HAP-1 (cell line): ENCODE measurements around the gene FAM234B.
"Not testable (repeated sequence)": the region's sequence is repeated elsewhere in the genome, so short reads cannot be mapped to it uniquely, and the experiment has no call there.

Source experiments
- DNase-seq, 2 experiments: peaks; one replicate each; pipeline ENCODE4 v3.0.0-alpha.2; 2016 to 2020; ENCODE audit warnings: low spot score in 2 of 2
- H3K27me3 ChIP-seq: fragments of 250-450 bp; sonication (Bioruptor Pico); 2 replicates; pipeline ENCODE4 v1.5.1; 2020; ENCODE audit warnings: low read depth, mild to moderate bottlenecking, moderate library complexity
- H3K36me3 ChIP-seq: fragments of 250-450 bp; sonication (Bioruptor Pico); replicated peaks from 2 replicates; pipeline ENCODE4 v1.5.1; 2020; ENCODE audit warnings: mild to moderate bottlenecking
- H3K4me1 ChIP-seq: fragments of 250-450 bp; sonication (Bioruptor Pico); 2 replicates; pipeline ENCODE4 v1.5.1; 2020; ENCODE audit warnings: mild to moderate bottlenecking
- H3K4me3 ChIP-seq: fragments of 250-450 bp; sonication (Bioruptor Pico); 2 replicates; pipeline ENCODE4 v1.5.1; 2020; ENCODE audit warnings: mild to moderate bottlenecking, moderate library complexity
- H3K9me3 ChIP-seq: fragments of 250-450 bp; sonication (Bioruptor Pico); 2 replicates; pipeline ENCODE4 v1.5.1; 2020; ENCODE audit warnings: mild to moderate bottlenecking, moderate library complexity
- in situ Hi-C: fragments of 300-500 bp; cut with MboI; formaldehyde crosslinking; loops from 3 replicates; pipeline ENCODE4 v1.14.3; 2020; ENCODE audit warnings: low sequenced_read_pairs, inconsistent platforms, mixed read lengths

The FAM234B gene

DNA sequence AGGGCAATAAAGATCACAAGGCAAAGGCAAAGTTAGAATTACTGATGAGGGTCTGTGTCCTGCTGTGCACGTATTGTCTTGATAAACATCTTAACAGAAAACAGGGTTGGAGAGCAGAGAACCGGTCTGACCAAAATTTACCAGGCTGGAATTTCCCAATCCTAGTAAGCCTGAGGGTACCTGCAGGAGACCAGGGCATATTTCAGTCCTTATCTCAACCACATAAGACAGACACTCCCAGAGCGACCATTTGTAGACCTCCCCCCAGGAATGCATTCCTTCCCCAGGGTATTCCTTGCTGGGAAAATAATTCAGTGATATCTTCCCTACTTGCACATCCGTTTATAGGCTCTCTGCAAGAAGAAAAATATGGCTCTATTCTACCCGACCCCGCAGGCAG is 9.4 kb downstream of the FAM234B start:
- H3K4me3 ChIP-seq, H3K9me3 ChIP-seq, H3K36me3 ChIP-seq, H3K27me3 ChIP-seq, H3K4me1 ChIP-seq, in situ Hi-C loops, DNase-seq: not testable (repeated sequence)

DNA sequence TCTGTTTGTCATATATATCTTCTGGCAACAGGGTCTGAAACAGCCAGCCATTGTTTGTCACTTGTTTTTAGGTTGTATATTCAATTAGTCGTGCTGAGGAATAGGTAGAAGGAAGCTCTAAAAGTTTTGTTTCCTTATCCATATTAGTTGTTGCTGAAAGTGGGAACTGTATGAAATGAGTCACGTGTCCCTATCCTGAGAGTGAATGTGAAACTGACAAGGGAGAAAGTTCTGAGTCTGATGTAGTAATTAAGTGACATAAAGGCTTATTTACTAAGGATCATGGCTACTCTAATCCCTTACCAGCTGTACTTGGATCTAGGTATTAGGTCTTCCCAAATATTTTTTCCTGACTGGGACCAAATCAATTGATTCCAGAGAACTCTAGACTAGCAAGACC is 16.4 kb downstream of the FAM234B start:
- no peak for DNase-seq
- H3K36me3 ChIP-seq, result peaks cover 33% of the 10 kb centered on the region
- in situ Hi-C loops, result no loop called here

DNA sequence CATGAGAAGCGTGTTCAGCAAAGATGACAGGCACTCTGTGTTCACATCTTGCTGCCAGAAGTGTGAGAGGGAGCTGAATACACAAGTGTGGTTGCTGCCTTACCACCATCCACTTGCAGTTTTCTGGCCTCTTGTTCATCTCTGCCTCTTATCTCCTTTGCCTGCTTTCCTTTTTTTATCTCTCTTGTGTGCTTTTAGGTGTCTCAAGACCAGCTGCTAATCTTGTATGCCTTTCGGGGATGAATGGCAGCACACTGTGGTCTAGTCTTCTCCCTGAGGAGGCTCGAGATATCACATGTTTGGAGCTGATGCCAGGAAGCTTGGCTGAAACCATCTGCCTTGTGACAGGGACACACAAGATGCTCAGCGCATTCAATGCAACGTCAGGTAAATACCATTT is 17.2 kb downstream of the FAM234B start:
- in situ Hi-C loops, result no loop called here
- H3K36me3 ChIP-seq, result peaks cover 36% of the 10 kb centered on the region
- no peaks in the 10 kb centered on the region for H3K27me3 ChIP-seq
- no peak overlapping the region for H3K4me3 ChIP-seq
- DNase-seq, result no peak
- H3K4me1 ChIP-seq, result peaks cover 8% of the 10 kb centered on the region
- H3K9me3 ChIP-seq, result no peaks in the 10 kb centered on the region

More for the DNA sequence above, 16.4 kb downstream of the FAM234B start:
- Histone ChIP-seq H3K4me1 (peaks cover 8% of the 10 kb centered on the region), H3K9me3 (no peaks in the 10 kb centered on the region), H3K4me3 (no peak overlapping the region), H3K27me3 (no peaks in the 10 kb centered on the region)

DNA sequence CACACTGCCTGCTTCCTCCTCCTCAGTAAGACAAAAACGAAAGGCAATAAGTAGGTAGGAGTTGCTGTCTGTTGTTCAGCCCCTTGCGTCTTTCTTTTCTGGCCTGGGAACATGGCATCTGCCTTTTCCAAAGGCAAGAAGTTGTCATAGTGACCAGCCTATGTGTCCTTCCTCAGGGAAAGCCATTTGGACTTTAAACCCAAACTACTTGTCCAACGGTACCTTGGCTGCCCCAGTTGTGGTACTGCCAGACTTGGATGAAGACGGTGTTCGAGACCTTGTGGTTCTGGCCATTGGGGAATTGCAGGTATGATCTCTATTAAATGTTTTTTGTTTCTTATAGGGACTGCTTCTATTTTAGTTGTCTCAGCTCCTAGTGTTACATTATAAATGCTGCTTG is 18.5 kb downstream of the FAM234B start:
- Histone ChIP-seq H3K9me3 (no peaks in the 10 kb centered on the region; the same call in 1 of the 2 replicates), H3K4me1 (peaks cover 8% of the 10 kb centered on the region), H3K27me3 (no peaks in the 10 kb centered on the region), H3K4me3 (no peak overlapping the region), H3K36me3 (peaks cover 48% of the 10 kb centered on the region)
- in situ Hi-C loops, result no loop called here
- DNase-seq, result no peak

DNA sequence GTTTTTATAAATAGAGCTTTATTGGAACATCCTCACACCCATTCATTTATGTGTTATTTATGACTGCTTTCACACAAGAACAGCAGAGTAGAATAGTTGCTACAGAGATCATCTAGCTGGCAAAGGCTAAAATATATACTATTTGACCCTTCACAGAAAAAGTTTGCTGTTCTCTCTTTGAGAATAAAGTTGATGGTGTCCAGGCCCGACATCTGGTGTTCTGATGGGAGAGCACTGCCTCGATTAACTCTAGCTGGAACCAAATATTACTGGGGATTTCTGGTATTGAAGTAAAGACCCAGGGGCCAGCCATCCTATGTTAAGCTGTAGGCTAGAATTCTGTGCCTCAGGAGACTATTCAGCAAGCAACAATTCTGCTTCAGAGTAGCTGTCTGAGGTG is 21.8 kb downstream of the FAM234B start:
- Histone ChIP-seq H3K4me1 (peaks cover 8% of the 10 kb centered on the region), H3K27me3 (no peaks in the 10 kb centered on the region), H3K4me3 (no peak overlapping the region), H3K9me3 (no peaks in the 10 kb centered on the region; the same call in 1 of the 2 replicates), H3K36me3 (peaks cover 40% of the 10 kb centered on the region)
- in situ Hi-C loops, result no loop called here
- DNase-seq, result no peak

DNA sequence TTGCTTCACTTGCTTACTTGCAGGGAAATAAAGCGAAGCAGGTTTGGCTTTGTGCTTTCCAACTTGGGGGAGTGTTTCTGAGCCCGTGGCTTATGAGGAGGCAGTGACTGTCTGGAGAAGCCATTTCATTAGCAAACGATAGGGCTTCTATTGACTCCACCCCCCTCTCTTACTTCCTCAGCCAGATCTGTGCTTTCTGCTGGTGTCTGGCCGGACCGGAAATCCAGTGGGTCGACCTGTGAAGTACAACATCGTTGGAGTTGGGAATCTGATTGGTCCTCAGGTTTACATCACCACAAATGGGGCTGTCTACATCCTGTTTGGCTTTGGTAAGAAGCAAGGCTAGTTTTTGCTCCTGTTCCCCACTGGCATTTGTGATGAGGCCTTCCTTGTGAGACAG is 22.3 kb downstream of the FAM234B start:
- in situ Hi-C loops, result no loop called here
- Histone ChIP-seq H3K4me3 (no peak overlapping the region), H3K4me1 (peaks cover 8% of the 10 kb centered on the region), H3K27me3 (no peaks in the 10 kb centered on the region), H3K36me3 (peaks cover 41% of the 10 kb centered on the region), H3K9me3 (no peaks in the 10 kb centered on the region; the same call in 1 of the 2 replicates)
- no peak for DNase-seq

DNA sequence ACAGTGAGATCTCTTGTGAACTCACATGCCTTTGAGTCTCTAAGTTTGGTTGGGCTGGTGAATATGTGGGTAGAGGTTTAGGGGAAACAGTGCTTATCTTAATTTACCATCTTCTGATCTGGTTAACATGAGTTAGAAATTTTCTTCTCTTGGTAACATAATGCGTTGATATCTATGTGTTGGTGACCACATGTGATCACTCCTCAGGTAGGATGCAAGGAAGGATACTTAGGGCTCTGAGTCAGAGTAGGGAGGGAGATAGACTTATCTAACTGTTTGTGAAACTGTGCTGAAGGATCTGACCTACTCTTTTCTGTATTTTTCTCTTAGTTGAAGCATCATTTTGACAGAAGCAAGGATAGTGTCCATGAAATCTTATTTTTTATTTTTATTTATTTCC is 23.1 kb downstream of the FAM234B start:
- Histone ChIP-seq H3K4me3 (no peak overlapping the region), H3K36me3 (peaks cover 43% of the 10 kb centered on the region), H3K27me3 (no peaks in the 10 kb centered on the region), H3K4me1 (peaks cover 5% of the 10 kb centered on the region), H3K9me3 (no peaks in the 10 kb centered on the region; the same call in 1 of the 2 replicates)
- in situ Hi-C loops, result no loop called here
- no peak for DNase-seq

DNA sequence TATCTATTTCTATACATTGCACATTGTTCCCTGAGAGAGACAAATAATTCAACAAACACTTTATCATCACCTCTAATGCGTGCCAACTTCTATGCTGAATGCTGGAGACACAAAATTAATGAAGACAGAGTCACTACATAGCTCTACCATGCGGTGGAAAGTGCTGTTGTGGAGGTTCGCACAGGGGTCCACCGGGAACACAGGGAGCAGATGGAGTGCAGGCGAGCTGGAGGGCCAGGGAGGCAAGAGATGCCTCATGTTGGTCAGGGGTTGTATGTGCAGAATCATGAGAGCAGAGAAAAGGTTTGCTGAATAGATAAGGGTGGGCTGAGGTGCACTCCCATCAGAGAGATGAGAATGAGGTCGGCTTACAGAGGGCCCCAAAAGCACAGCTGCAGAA is 25.2 kb downstream of the FAM234B start:
- Histone ChIP-seq H3K27me3 (no peaks in the 10 kb centered on the region), H3K9me3 (no peaks in the 10 kb centered on the region; the same call in 1 of the 2 replicates), H3K4me1 (no peaks in the 10 kb centered on the region; the same call in 1 of the 2 replicates), H3K4me3 (no peak overlapping the region), H3K36me3 (peaks cover 47% of the 10 kb centered on the region)
- no peak for DNase-seq
- in situ Hi-C loops, result no loop called here

DNA sequence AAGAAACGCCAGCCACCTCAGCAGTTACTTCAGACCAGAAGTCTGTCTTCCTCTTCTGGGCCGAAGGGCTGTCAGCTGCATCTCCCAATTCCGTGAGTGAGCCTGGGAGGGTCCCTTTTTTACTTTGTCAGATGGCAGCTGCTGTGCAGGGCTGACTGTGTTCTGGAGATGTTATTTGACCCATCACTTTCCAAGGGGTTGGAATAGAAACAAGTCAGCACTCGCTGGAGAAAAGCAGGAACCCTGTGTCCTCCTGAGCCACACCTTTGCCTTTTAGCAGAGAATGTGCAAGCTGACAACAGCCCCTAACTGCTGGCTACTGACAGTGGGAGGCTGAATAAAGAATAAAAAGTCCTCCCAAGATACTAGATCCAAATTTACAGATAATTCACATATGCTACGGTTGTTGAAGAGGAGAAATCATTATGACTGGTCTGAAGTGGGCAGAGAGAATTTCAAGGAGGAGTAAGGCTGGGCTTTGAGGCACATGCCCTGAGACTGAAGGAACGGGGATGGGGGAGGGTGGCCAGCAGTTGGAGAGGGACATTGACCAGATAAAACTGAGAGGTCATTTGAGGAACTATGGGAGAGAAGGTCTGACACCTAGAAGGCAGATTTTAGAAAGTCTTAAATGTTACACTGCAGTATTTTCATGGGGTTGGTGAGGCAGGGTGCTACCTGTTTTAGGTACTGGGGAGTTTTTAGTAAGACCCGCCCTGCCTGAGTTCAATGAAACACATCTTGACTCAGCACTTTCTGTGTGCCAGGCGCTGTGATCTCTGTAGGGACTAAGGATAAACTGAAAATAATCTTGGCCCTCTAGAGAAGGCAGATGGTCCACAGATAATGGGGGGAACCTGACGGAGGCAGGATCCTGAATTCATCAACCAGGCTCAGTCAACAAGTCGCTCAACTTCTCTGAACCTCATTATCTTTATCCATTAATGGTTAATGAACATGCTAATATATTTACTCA is 27.4 kb downstream of the FAM234B start:
- in situ Hi-C loops, result no loop called here
- DNase-seq, result no peak
- peaks cover 48% of the 10 kb centered on the region for H3K36me3 ChIP-seq
- no peaks in the 10 kb centered on the region for H3K4me1 ChIP-seq
- H3K27me3 ChIP-seq, result no peaks in the 10 kb centered on the region
- H3K4me3 ChIP-seq, result no peak overlapping the region
- H3K9me3 ChIP-seq, result no peaks in the 10 kb centered on the region; the same call in 1 of the 2 replicates

DNA sequence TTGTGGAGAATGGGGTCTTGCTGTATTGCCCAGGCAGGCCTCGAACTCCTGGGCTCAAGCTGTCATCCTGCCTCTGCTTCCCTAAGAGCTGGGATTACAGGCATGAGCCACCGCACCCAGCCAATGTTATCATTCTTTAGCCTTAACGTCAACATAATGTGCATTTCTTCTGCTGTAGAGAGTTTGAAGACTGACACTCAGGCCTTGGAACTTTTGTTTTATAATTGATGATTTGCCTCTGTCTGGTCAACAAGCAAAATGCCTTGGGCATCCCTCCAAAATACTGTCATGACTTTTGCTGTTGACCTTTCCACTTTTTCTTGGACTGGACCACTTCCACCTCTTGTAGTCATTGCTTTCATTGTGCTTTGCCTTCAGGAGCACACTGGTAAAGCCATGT is 29.0 kb downstream of the FAM234B start:
- DNase-seq, result no peak
- H3K9me3 ChIP-seq, result no peaks in the 10 kb centered on the region; the same call in 1 of the 2 replicates
- H3K36me3 ChIP-seq, result peaks cover 39% of the 10 kb centered on the region
- H3K4me1 ChIP-seq, result no peaks in the 10 kb centered on the region
- in situ Hi-C loops, result no loop called here
- no peaks in the 10 kb centered on the region for H3K27me3 ChIP-seq
- H3K4me3 ChIP-seq, result no peak overlapping the region

DNA sequence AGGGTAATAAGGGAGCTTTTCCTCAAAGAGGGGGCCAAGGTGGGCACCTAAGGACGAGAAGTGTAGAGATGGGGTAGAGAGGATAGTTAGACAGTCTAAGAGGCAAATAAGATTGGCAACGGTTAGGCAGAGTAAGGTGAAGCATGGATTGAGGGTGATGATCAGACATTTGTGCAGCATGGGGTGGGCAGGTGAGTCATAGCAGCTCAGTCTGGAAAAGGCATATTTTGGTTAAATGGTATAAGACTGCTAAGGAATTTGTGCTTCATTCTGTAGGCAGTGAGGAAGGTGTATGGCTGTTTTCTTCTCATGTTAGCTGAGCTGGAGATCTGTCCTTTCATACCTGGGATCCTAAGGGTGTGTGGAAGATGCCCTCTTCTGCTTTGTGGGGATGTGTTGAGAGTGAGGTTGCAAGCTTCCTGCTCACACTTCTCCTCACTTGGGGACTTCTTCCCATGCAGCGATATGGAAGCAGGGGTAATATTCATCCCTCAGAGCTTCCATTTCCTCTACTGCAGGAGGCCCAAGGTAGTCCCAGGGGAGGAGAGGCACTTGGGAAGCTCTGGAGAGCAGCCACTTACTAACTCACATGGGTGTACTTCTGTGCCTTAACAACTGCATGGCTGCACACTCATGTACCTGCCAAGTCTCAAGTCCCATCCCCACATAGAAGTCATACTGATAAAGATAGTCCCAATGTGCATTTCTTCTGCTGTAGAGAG is 30.4 kb downstream of the FAM234B start:
- H3K27me3 ChIP-seq, result no peaks in the 10 kb centered on the region
- peaks cover 31% of the 10 kb centered on the region for H3K36me3 ChIP-seq
- no peaks in the 10 kb centered on the region; the same call in 1 of the 2 replicates for H3K9me3 ChIP-seq
- no peaks in the 10 kb centered on the region for H3K4me1 ChIP-seq
- no peak for DNase-seq
- H3K4me3 ChIP-seq, result no peak overlapping the region
- in situ Hi-C loops, result no loop called here

DNA sequence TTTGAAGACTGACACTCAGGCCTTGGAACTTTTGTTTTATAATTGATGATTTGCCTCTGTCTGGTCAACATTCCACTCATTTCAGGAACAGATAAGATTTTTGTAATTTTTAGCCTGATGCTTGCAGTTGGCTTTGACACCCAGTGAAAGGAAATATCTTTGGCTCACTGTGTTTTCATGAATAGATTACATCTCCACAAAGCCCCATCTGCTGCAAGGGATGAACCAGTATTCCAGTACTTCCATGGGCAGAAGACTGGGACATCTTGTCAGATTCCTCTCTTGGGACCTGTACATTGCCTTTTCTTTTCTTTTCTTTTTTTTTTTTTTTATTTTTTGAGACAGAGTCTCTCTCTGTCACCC is 30.9 kb downstream of the FAM234B start:
- Histone ChIP-seq H3K36me3 (peaks cover 31% of the 10 kb centered on the region), H3K9me3 (no peaks in the 10 kb centered on the region; the same call in 1 of the 2 replicates), H3K4me1 (no peaks in the 10 kb centered on the region), H3K4me3 (no peak overlapping the region), H3K27me3 (no peaks in the 10 kb centered on the region)
- no peak for DNase-seq
- in situ Hi-C loops, result no loop called here

DNA sequence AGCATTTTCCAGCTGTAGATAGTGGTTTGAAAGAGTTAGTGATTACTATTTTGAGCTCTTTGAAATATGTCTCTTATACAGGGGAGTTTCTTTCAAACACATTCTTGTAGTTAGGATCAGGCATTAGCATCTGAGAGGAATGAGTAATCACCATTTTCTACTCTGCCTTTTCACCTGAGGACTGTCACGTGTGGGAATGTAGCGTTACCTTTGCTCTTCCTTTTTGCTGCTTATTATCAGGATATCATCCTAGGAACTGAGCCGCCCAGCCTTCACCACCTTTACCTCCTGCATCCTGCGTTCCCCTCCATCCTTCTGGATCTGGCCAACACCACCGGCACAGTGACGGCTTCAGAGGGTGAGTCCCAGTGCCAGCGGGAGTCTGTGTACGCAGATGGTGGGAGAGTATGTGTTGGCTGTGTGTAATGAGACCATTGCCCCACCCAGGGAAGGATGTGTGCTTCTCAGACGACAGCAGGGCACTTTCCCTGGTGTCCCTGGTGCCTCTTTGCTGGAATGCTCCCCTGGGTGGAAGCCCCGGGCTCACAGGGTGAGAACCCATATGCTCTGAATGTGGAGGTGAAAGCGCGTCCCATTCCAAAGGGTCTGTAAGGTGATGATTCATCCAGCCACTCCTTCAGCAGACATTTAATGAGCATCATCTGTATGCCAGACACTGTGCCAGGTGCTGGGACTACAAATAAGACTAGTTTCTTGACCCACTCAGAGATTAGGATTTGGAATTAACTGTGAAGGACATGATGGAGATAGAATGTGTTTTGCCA is 31.8 kb downstream of the FAM234B start:
- Histone ChIP-seq H3K4me1 (no peaks in the 10 kb centered on the region), H3K27me3 (no peaks in the 10 kb centered on the region), H3K4me3 (no peak overlapping the region), H3K36me3 (peaks cover 33% of the 10 kb centered on the region), H3K9me3 (no peaks in the 10 kb centered on the region; the same call in 1 of the 2 replicates)
- DNase-seq, result no peak
- in situ Hi-C loops, result no loop called here
